Smooth muscle cell (in vitro differentiated cells): ENCODE data around the gene RABGAP1L. TPM values are rescaled to one million over a fixed set of nuclear protein-coding genes. Genes with fewer than 3 reads are reported as not detected.
"Not testable (repeated sequence)": the region's sequence is repeated elsewhere in the genome, so short reads cannot be mapped to it uniquely, and the experiment has no call there.

Experiments used
- DNase-seq: peaks from one replicate; lab custom pipeline; 2025; ENCODE audit not compliant: unreplicated experiment; lab: John Stamatoyannopoulos, UW
- H2AFZ ChIP-seq: fragments of 200-600 bp; sonication (generic); 2 replicates; pipeline ENCODE4 v1.6.0; 2016; ENCODE audit warnings: antibody characterized with exemption, low read depth, mild to moderate bottlenecking
- H3F3A ChIP-seq: fragments of 200-600 bp; sonication (generic); 2 replicates; pipeline ENCODE4 v1.6.0; 2017; ENCODE audit warnings: antibody characterized with exemption, low read depth
- H3K27ac ChIP-seq: fragments of 200-600 bp; sonication (generic); 2 replicates; pipeline ENCODE4 v1.5.1; 2016; ENCODE audit warnings: low read depth, mild to moderate bottlenecking
- H3K27me3 ChIP-seq: fragments of 200-600 bp; sonication (generic); 2 replicates; pipeline ENCODE4 v1.6.1; 2016; ENCODE audit warnings: low read depth, mild to moderate bottlenecking
- H3K36me3 ChIP-seq: fragments of 200-600 bp; sonication (generic); 2 replicates; pipeline ENCODE4 v1.5.1; 2016; ENCODE audit warnings: low read depth
- H3K4me1 ChIP-seq: fragments of 200-600 bp; sonication (generic); 2 replicates; pipeline ENCODE4 v1.5.1; 2016; ENCODE audit warnings: low read depth
- H3K4me2 ChIP-seq: fragments of 200-600 bp; sonication (generic); 2 replicates; pipeline ENCODE4 v1.6.0; 2016; ENCODE audit warnings: mild to moderate bottlenecking
- H3K4me3 ChIP-seq: fragments of 200-600 bp; sonication (generic); 2 replicates; pipeline ENCODE4 v1.5.1; 2016; ENCODE audit warnings: mild to moderate bottlenecking
- H3K79me2 ChIP-seq: fragments of 200-600 bp; sonication (generic); 2 replicates; pipeline ENCODE4 v1.6.0; 2016; ENCODE audit warnings: low read depth, mild to moderate bottlenecking
- H3K9ac ChIP-seq: fragments of 200-600 bp; sonication (generic); 2 replicates; pipeline ENCODE4 v1.6.0; 2016; ENCODE audit warnings: low read depth
- H3K9me3 ChIP-seq: fragments of 200-600 bp; sonication (generic); replicated peaks from 2 replicates; pipeline ENCODE4 v1.5.1; 2016; ENCODE audit warnings: low read depth
- H4K20me1 ChIP-seq: fragments of 200-600 bp; sonication (generic); 2 replicates; pipeline ENCODE4 v1.6.0; 2016; ENCODE audit warnings: low read depth
- CTCF ChIP-seq: fragments of 200-600 bp; sonication (generic); IDR thresholded peaks from 2 replicates; pipeline ENCODE4 v1.5.1; 2017; ENCODE audit warnings: borderline replicate concordance, mild to moderate bottlenecking, antibody characterized with exemption; ENCODE audit not compliant: insufficient read depth, poor library complexity, severe bottlenecking
- WGBS: methylation state at CpG from one replicate; pipeline ENCODE4 v1.1.7; 2016; ENCODE audit warnings: low lambda C conversion rate; 5-methylcytosine and 5-hydroxymethylcytosine counted together
- polyA plus RNA-seq: library from polyadenylated mRNA; unstranded; fragments of >200 nt; fragmentation: Nextera tagmentation; extraction: Ambion mirVana; gene quantifications from 2 replicates; pipeline ENCODE4 v1.2.1, GENCODE V29; 2016
- total RNA-seq: library from RNA; depleted of rRNA; stranded (reverse); fragments of >200 nt; gene quantifications from 2 replicates; pipeline ENCODE4 v1.2.3, GENCODE V29; 2014

Gene RABGAP1L
- total and polyA plus RNA-seq, 2 experiments from 2014 or later: 4.8 to 24.7 TPM

- no peaks in the 10 kb centered on the region for H3K27me3 ChIP-seq
- no peak overlapping the region for H3K27ac ChIP-seq
Measured at GRCh38 chr1:174408146-174408545, 248.8 kb downstream of the RABGAP1L start.

GRCh38 chr1:174409801-174410200, 250.5 kb downstream of the RABGAP1L start:
- not testable (repeated sequence) for H3K9me3 ChIP-seq, H3K27ac ChIP-seq, H2AFZ ChIP-seq, H3K27me3 ChIP-seq, H3K4me2 ChIP-seq, H3K4me3 ChIP-seq, H3K4me1 ChIP-seq, H3K9ac ChIP-seq, DNase-seq, H4K20me1 ChIP-seq, H3K79me2 ChIP-seq, H3F3A ChIP-seq, H3K36me3 ChIP-seq
- 93% methylated on average over 3 of the region's 3 CpGs for WGBS

More at GRCh38 chr1:174408146-174408545, 248.8 kb downstream of the RABGAP1L start:
- no peak overlapping the region for H3K9ac ChIP-seq
- no peak for TF ChIP-seq CTCF
- no peaks in the 10 kb centered on the region for H4K20me1 ChIP-seq
- 68% methylated on average over 2 of the region's 2 CpGs for WGBS
- DNase-seq: no peak
- H3K4me2 ChIP-seq: no peak overlapping the region
- no peaks in the 10 kb centered on the region for H3K4me1 ChIP-seq
- no peaks in the 10 kb centered on the region for H3K9me3 ChIP-seq
- no peak overlapping the region for H3K4me3 ChIP-seq
- no peak overlapping the region for H2AFZ ChIP-seq
- H3F3A ChIP-seq: no peaks in the 10 kb centered on the region
- H3K36me3 ChIP-seq: no peaks in the 10 kb centered on the region
- H3K79me2 ChIP-seq: no peaks in the 10 kb centered on the region

GRCh38 chr1:174413632-174414031, 254.3 kb downstream of the RABGAP1L start:
- Histone ChIP-seq H3K27me3 (no peaks in the 10 kb centered on the region), H3F3A (no peaks in the 10 kb centered on the region), H3K36me3 (no peaks in the 10 kb centered on the region), H3K4me3 (no peak overlapping the region), H2AFZ (no peak overlapping the region), H3K27ac (no peak overlapping the region), H3K9me3 (no peaks in the 10 kb centered on the region), H3K4me1 (no peaks in the 10 kb centered on the region), H3K4me2 (no peak overlapping the region), H3K79me2 (no peaks in the 10 kb centered on the region), H3K9ac (no peak overlapping the region), H4K20me1 (no peaks in the 10 kb centered on the region)
- DNase-seq: no peak
- 62% methylated on average over 4 of the region's 4 CpGs for WGBS
- no peak for TF ChIP-seq CTCF

GRCh38 chr1:174414203-174414602, 254.9 kb downstream of the RABGAP1L start:
- H3K4me3 ChIP-seq: no peak overlapping the region
- DNase-seq: no peak
- no peak overlapping the region for H2AFZ ChIP-seq
- no peak overlapping the region for H3K9ac ChIP-seq
- no peaks in the 10 kb centered on the region for H3K9me3 ChIP-seq
- H3K79me2 ChIP-seq: no peaks in the 10 kb centered on the region
- no peaks in the 10 kb centered on the region for H4K20me1 ChIP-seq
- 90% methylated on average over 1 of the region's 1 CpG for WGBS
- H3F3A ChIP-seq: no peaks in the 10 kb centered on the region
- no peaks in the 10 kb centered on the region for H3K36me3 ChIP-seq
- TF ChIP-seq CTCF: no peak
- no peaks in the 10 kb centered on the region for H3K4me1 ChIP-seq
- no peaks in the 10 kb centered on the region for H3K27me3 ChIP-seq
- no peak overlapping the region for H3K27ac ChIP-seq
- no peak overlapping the region for H3K4me2 ChIP-seq
